GM19468 (cell line): Measurements from ENCODE around the gene RPL37.

Experiments used
- ATAC-seq: cut with Tn5 transposase; IDR thresholded peaks from one replicate; pipeline ENCODE4 v1.9.1; 2021; ENCODE audit warnings: mild to moderate bottlenecking, moderate library complexity, moderate number of reproducible peaks; ENCODE audit not compliant: unreplicated experiment; ENCODE audit errors: extremely low read depth

The RPL37 gene

DNA sequence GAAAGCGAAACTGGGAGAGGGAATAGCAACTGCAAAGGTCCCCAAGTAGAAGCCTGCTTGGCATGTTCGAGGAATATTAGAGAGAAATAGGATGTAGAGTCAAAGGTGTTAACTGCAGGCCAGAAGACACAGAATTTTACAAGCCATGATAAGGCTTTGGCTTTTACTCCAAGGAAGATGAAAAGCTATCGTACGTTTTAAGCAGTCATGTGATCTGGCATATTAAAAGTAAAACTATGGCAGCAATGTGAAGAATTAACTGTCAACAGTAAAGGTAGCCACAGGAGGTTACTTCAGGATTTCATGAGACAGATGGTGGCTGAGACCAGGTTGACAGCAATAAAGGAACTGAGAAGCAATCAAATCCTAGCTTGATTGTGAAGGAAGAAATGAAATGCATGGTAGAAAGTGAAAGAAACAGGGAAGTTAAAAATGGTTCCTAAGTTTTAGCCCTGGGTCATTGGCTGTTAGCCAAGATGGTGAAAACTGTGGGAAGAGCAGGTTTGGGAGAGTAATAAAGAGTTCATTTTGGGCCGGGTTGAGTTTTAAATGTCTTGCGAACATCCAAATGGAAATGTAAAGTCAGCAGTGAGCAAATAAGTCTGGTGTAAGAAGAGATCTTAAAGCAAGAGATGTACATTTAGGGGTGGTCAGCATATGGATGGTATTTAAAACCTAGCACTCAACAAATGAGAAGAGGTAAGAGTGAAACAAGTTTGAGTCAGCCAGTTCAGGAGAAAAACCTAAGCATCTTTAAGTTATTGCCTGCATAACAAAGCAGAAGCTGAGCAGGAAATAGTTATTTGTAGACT lies 59.0 kb downstream of the RPL37 start:
- no peak for ATAC-seq
